ENCODE results near the gene GAP43. TPM values are rescaled to one million over a fixed set of nuclear protein-coding genes. Genes with fewer than 3 reads are reported as not detected.
A peak's percentile ranks its signal among the peaks of the same experiment; 100 is the strongest.

Gene GAP43
- total RNA-seq, 3 donors from 2014 or later = 0.16 TPM; not detected in 2

GRCh38 chr3:115667738-115668065 lies 44.4 kb downstream of the GAP43 start:
- H3K27ac ChIP-seq = no peak overlapping the region
- intact Hi-C loops (cut with DNase I; ENCODE audit: low total_unique reads) = no loop called here
- no peaks in the 10 kb centered on the region for H3K4me1 ChIP-seq
- no peaks in the 10 kb centered on the region for H3K36me3 ChIP-seq
- H3K27me3 ChIP-seq = no peaks in the 10 kb centered on the region
- no peak overlapping the region for H3K4me3 ChIP-seq
- TF ChIP-seq POLR2AphosphoS5 (IDR thresholded peaks at IDR 0.05) (no peak), CTCF (IDR thresholded peaks at IDR 0.05) (no peak), POLR2A (IDR thresholded peaks at IDR 0.05) (no peak)
- DNase-seq (ENCODE audit: low spot score in 2 of 2) = no peak
- H3K9me3 ChIP-seq = no peaks in the 10 kb centered on the region

GRCh38 chr3:115670911-115671310 lies 47.6 kb downstream of the GAP43 start:
- no peaks in the 10 kb centered on the region for H3K4me1 ChIP-seq
- no peak for DNase-seq (ENCODE audit: low spot score in 2 of 2)
- H3K36me3 ChIP-seq = no peaks in the 10 kb centered on the region
- no peaks in the 10 kb centered on the region for H3K27me3 ChIP-seq
- no peak overlapping the region for H3K4me3 ChIP-seq
- no peak for TF ChIP-seq POLR2AphosphoS5 (IDR thresholded peaks at IDR 0.05)
- no peak for TF ChIP-seq POLR2A (IDR thresholded peaks at IDR 0.05)
- no peak for TF ChIP-seq CTCF (IDR thresholded peaks at IDR 0.05)
- no peak overlapping the region for H3K27ac ChIP-seq
- no peaks in the 10 kb centered on the region for H3K9me3 ChIP-seq
- intact Hi-C loops (cut with DNase I; ENCODE audit: low total_unique reads) = no loop called here

- peak overlapping the region in 1 of 3 donors; percentile 34 for H3K4me3 ChIP-seq
- intact Hi-C loops (cut with DNase I; ENCODE audit: low total_unique reads) = no loop called here
- no peaks in the 10 kb centered on the region for H3K27me3 ChIP-seq
- H3K9me3 ChIP-seq = no peaks in the 10 kb centered on the region
- H3K36me3 ChIP-seq = no peaks in the 10 kb centered on the region
- no peaks in the 10 kb centered on the region for H3K4me1 ChIP-seq
- no peak overlapping the region for H3K27ac ChIP-seq
- no peak for DNase-seq (ENCODE audit: low spot score in 2 of 2)
- no peak for TF ChIP-seq POLR2AphosphoS5 (IDR thresholded peaks at IDR 0.05)
- no peak for TF ChIP-seq POLR2A (IDR thresholded peaks at IDR 0.05)
- no peak for TF ChIP-seq CTCF (IDR thresholded peaks at IDR 0.05)
Observed at GRCh38 chr3:115671761-115672455, 48.6 kb downstream of the GAP43 start.

GRCh38 chr3:115673881-115674280 lies 50.6 kb downstream of the GAP43 start:
- intact Hi-C loops (cut with DNase I; ENCODE audit: low total_unique reads) = no loop called here
- Histone ChIP-seq H3K27me3 (no peaks in the 10 kb centered on the region), H3K9me3 (no peaks in the 10 kb centered on the region), H3K36me3 (no peaks in the 10 kb centered on the region), H3K27ac (no peak overlapping the region), H3K4me1 (no peaks in the 10 kb centered on the region), H3K4me3 (no peak overlapping the region)
- DNase-seq (ENCODE audit: low spot score in 2 of 2) = no peak
- TF ChIP-seq POLR2A (IDR thresholded peaks at IDR 0.05) (no peak), CTCF (IDR thresholded peaks at IDR 0.05) (no peak), POLR2AphosphoS5 (IDR thresholded peaks at IDR 0.05) (no peak)

GRCh38 chr3:115676336-115676735 lies 53.0 kb downstream of the GAP43 start:
- DNase-seq (ENCODE audit: low spot score in 2 of 2) = no peak
- intact Hi-C loops (cut with DNase I; ENCODE audit: low total_unique reads) = no loop called here
- TF ChIP-seq POLR2AphosphoS5 (IDR thresholded peaks at IDR 0.05) (no peak), CTCF (IDR thresholded peaks at IDR 0.05) (no peak), POLR2A (IDR thresholded peaks at IDR 0.05) (no peak)
- Histone ChIP-seq H3K9me3 (no peaks in the 10 kb centered on the region), H3K27me3 (no peaks in the 10 kb centered on the region), H3K4me1 (no peaks in the 10 kb centered on the region), H3K4me3 (no peak overlapping the region), H3K27ac (no peak overlapping the region), H3K36me3 (no peaks in the 10 kb centered on the region)

All from breast epithelium (tissue), 4 donors.